GM23338 (cell line): ENCODE measurements around the gene TARBP1.

Experiments
- CREB1 ChIP-seq: fragments of 250-450 bp; sonication (Bioruptor Pico); IDR thresholded peaks from 2 replicates; pipeline ENCODE4 v1.5.0; 2020; ENCODE audit warnings: low read depth, mild to moderate bottlenecking, moderate library complexity
- EZH2 ChIP-seq: fragments of 200-600 bp; sonication (generic); IDR thresholded peaks from one replicate; pipeline ENCODE4 v1.8.0; 2017; ENCODE audit warnings: antibody characterized with exemption, mild to moderate bottlenecking, low read depth; ENCODE audit not compliant: unreplicated experiment
- EZH2phosphoT487 ChIP-seq: fragments of 200-600 bp; sonication (generic); IDR thresholded peaks from one replicate; pipeline ENCODE4 v1.8.1; 2018; ENCODE audit warnings: antibody characterized with exemption; ENCODE audit not compliant: unreplicated experiment
- JUNB ChIP-seq: IDR thresholded peaks from one replicate; pipeline ENCODE4 v1.6.1; 2016; ENCODE audit warnings: antibody characterized with exemption; ENCODE audit not compliant: unreplicated experiment
- NANOG ChIP-seq: IDR thresholded peaks from 2 replicates; pipeline ENCODE4 v1.6.1; 2016; ENCODE audit warnings: antibody characterized with exemption, borderline replicate concordance
- POLR2AphosphoS5 ChIP-seq: IDR thresholded peaks from 2 replicates; pipeline ENCODE4 v1.6.1; 2016; ENCODE audit warnings: antibody characterized with exemption, low read depth
- STAT1 ChIP-seq: IDR thresholded peaks from one replicate; pipeline ENCODE4 v1.6.1; 2016; ENCODE audit warnings: antibody characterized with exemption; ENCODE audit not compliant: unreplicated experiment
- ZNF114 ChIP-seq: fragments of 250-450 bp; sonication (Bioruptor Pico); IDR thresholded peaks from 2 replicates; pipeline ENCODE4 v1.5.0; 2020; ENCODE audit warnings: mild to moderate bottlenecking, moderate library complexity
- ZNF331 ChIP-seq: fragments of 250-450 bp; sonication (Bioruptor Pico); IDR thresholded peaks from 2 replicates; pipeline ENCODE4 v1.5.0; 2020; ENCODE audit warnings: low read depth, mild to moderate bottlenecking, moderate library complexity
- TF ChIP-seq, protein P1 (sequence below), 2 experiments: fragments of 200-600 bp in 1 of 2; sonication (generic) in 1 of 2; conservative IDR thresholded peaks; 2 replicates each; pipeline versions ENCODE4 v1.5.1 to v1.6.1; 2016 to 2017; ENCODE audit warnings: antibody characterized with exemption in 2 of 2, low read depth in 2 of 2, mild to moderate bottlenecking in 2 of 2, moderate library complexity in 1 of 2
- TF ChIP-seq, protein P2 (sequence below): IDR thresholded peaks from 2 replicates; pipeline ENCODE4 v1.6.1; 2016; ENCODE audit warnings: antibody characterized with exemption
- TF ChIP-seq, protein P3 (sequence below): IDR thresholded peaks from one replicate; pipeline ENCODE4 v1.6.1; 2018; ENCODE audit warnings: antibody characterized with exemption; ENCODE audit not compliant: unreplicated experiment
- TF ChIP-seq, protein P4 (sequence below): fragments of 250-450 bp; sonication (Bioruptor Pico); IDR thresholded peaks from 2 replicates; pipeline ENCODE4 v1.5.0; 2020; ENCODE audit warnings: mild to moderate bottlenecking, moderate library complexity

- no peak for TF ChIP-seq EZH2
- no peak for TF ChIP-seq CREB1 (CRISPR knock-in tag)
- TF ChIP-seq, protein P1, sequence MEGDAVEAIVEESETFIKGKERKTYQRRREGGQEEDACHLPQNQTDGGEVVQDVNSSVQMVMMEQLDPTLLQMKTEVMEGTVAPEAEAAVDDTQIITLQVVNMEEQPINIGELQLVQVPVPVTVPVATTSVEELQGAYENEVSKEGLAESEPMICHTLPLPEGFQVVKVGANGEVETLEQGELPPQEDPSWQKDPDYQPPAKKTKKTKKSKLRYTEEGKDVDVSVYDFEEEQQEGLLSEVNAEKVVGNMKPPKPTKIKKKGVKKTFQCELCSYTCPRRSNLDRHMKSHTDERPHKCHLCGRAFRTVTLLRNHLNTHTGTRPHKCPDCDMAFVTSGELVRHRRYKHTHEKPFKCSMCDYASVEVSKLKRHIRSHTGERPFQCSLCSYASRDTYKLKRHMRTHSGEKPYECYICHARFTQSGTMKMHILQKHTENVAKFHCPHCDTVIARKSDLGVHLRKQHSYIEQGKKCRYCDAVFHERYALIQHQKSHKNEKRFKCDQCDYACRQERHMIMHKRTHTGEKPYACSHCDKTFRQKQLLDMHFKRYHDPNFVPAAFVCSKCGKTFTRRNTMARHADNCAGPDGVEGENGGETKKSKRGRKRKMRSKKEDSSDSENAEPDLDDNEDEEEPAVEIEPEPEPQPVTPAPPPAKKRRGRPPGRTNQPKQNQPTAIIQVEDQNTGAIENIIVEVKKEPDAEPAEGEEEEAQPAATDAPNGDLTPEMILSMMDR (conservative IDR thresholded peaks at IDR 0.05; ENCODE audit: low read depth in 2 of 2) = no peak
- TF ChIP-seq POLR2AphosphoS5 = no peak
- no peak for TF ChIP-seq JUNB
- no peak for TF ChIP-seq NANOG
- no peak for TF ChIP-seq EZH2phosphoT487
- TF ChIP-seq, protein P2, sequence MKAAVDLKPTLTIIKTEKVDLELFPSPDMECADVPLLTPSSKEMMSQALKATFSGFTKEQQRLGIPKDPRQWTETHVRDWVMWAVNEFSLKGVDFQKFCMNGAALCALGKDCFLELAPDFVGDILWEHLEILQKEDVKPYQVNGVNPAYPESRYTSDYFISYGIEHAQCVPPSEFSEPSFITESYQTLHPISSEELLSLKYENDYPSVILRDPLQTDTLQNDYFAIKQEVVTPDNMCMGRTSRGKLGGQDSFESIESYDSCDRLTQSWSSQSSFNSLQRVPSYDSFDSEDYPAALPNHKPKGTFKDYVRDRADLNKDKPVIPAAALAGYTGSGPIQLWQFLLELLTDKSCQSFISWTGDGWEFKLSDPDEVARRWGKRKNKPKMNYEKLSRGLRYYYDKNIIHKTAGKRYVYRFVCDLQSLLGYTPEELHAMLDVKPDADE = no peak
- no peak for TF ChIP-seq STAT1
- TF ChIP-seq, protein P3, sequence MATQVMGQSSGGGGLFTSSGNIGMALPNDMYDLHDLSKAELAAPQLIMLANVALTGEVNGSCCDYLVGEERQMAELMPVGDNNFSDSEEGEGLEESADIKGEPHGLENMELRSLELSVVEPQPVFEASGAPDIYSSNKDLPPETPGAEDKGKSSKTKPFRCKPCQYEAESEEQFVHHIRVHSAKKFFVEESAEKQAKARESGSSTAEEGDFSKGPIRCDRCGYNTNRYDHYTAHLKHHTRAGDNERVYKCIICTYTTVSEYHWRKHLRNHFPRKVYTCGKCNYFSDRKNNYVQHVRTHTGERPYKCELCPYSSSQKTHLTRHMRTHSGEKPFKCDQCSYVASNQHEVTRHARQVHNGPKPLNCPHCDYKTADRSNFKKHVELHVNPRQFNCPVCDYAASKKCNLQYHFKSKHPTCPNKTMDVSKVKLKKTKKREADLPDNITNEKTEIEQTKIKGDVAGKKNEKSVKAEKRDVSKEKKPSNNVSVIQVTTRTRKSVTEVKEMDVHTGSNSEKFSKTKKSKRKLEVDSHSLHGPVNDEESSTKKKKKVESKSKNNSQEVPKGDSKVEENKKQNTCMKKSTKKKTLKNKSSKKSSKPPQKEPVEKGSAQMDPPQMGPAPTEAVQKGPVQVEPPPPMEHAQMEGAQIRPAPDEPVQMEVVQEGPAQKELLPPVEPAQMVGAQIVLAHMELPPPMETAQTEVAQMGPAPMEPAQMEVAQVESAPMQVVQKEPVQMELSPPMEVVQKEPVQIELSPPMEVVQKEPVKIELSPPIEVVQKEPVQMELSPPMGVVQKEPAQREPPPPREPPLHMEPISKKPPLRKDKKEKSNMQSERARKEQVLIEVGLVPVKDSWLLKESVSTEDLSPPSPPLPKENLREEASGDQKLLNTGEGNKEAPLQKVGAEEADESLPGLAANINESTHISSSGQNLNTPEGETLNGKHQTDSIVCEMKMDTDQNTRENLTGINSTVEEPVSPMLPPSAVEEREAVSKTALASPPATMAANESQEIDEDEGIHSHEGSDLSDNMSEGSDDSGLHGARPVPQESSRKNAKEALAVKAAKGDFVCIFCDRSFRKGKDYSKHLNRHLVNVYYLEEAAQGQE = no peak
- no peak for TF ChIP-seq ZNF331 (CRISPR knock-in tag)
- TF ChIP-seq ZNF114 (CRISPR knock-in tag) = no peak
- TF ChIP-seq, protein P4, sequence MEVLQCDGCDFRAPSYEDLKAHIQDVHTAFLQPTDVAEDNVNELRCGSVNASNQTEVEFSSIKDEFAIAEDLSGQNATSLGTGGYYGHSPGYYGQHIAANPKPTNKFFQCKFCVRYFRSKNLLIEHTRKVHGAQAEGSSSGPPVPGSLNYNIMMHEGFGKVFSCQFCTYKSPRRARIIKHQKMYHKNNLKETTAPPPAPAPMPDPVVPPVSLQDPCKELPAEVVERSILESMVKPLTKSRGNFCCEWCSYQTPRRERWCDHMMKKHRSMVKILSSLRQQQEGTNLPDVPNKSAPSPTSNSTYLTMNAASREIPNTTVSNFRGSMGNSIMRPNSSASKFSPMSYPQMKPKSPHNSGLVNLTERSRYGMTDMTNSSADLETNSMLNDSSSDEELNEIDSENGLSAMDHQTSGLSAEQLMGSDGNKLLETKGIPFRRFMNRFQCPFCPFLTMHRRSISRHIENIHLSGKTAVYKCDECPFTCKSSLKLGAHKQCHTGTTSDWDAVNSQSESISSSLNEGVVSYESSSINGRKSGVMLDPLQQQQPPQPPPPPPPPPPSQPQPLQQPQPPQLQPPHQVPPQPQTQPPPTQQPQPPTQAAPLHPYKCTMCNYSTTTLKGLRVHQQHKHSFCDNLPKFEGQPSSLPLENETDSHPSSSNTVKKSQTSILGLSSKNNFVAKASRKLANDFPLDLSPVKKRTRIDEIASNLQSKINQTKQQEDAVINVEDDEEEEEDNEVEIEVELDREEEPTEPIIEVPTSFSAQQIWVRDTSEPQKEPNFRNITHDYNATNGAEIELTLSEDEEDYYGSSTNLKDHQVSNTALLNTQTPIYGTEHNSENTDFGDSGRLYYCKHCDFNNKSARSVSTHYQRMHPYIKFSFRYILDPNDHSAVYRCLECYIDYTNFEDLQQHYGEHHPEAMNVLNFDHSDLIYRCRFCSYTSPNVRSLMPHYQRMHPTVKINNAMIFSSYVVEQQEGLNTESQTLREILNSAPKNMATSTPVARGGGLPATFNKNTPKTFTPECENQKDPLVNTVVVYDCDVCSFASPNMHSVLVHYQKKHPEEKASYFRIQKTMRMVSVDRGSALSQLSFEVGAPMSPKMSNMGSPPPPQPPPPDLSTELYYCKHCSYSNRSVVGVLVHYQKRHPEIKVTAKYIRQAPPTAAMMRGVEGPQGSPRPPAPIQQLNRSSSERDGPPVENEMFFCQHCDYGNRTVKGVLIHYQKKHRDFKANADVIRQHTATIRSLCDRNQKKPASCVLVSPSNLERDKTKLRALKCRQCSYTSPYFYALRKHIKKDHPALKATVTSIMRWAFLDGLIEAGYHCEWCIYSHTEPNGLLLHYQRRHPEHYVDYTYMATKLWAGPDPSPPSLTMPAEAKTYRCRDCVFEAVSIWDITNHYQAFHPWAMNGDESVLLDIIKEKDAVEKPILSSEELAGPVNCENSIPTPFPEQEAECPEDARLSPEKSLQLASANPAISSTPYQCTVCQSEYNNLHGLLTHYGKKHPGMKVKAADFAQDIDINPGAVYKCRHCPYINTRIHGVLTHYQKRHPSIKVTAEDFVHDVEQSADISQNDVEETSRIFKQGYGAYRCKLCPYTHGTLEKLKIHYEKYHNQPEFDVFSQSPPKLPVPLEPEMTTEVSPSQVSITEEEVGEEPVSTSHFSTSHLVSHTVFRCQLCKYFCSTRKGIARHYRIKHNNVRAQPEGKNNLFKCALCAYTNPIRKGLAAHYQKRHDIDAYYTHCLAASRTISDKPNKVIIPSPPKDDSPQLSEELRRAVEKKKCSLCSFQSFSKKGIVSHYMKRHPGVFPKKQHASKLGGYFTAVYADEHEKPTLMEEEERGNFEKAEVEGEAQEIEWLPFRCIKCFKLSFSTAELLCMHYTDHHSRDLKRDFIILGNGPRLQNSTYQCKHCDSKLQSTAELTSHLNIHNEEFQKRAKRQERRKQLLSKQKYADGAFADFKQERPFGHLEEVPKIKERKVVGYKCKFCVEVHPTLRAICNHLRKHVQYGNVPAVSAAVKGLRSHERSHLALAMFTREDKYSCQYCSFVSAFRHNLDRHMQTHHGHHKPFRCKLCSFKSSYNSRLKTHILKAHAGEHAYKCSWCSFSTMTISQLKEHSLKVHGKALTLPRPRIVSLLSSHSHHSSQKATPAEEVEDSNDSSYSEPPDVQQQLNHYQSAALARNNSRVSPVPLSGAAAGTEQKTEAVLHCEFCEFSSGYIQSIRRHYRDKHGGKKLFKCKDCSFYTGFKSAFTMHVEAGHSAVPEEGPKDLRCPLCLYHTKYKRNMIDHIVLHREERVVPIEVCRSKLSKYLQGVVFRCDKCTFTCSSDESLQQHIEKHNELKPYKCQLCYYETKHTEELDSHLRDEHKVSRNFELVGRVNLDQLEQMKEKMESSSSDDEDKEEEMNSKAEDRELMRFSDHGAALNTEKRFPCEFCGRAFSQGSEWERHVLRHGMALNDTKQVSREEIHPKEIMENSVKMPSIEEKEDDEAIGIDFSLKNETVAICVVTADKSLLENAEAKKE (CRISPR knock-in tag) = no peak
These were observed 49.3 kb upstream of the TARBP1 start for GRCh38 chr1:234528074-234528865.
